ENCODE measurements around the gene ATP1B2.

The ATP1B2 gene

GRCh38 chr17:7626956-7627249 is 23.8 kb upstream of the ATP1B2 start:
- no peak for DNase-seq (ENCODE audit: extremely low read depth, low read depth)
- no peak for TF ChIP-seq CTCF (IDR thresholded peaks at IDR 0.05; ENCODE audit: low read depth, low read length, missing control alignments)
- H3K4me3 ChIP-seq (replicated peaks; ENCODE audit: low read depth, low read length): peak overlapping the region; percentile 68

GRCh38 chr17:7627250-7628121 is 23.2 kb upstream of the ATP1B2 start, which contains the start of gene SAT2:
TSS of gene SAT2 (minus strand) at chr17:7627821. CDS start at chr17:7627635, 186 bp downstream.
- TF ChIP-seq CTCF (IDR thresholded peaks at IDR 0.05; ENCODE audit: low read depth, low read length, missing control alignments): no peak
- peak; percentile 78 for DNase-seq (ENCODE audit: extremely low read depth, low read depth)
- peak within 1 kb of the TSS; percentile 68 for H3K4me3 ChIP-seq (replicated peaks; ENCODE audit: low read depth, low read length)

GRCh38 chr17:7629939-7630571 is 20.7 kb upstream of the ATP1B2 start, which contains the start of gene SHBG:
TSS of gene SHBG (plus strand) at chr17:7630135. CDS start at chr17:7630173, 38 bp downstream.
- no peak for TF ChIP-seq CTCF (IDR thresholded peaks at IDR 0.05; ENCODE audit: low read depth, low read length, missing control alignments)
- no peak within 1 kb of the TSS for H3K4me3 ChIP-seq (replicated peaks; ENCODE audit: low read depth, low read length)
- no peak for DNase-seq (ENCODE audit: extremely low read depth, low read depth)

GRCh38 chr17:7631398-7632380 is 19.0 kb upstream of the ATP1B2 start:
- DNase-seq (ENCODE audit: extremely low read depth, low read depth): no peak
- no peak for TF ChIP-seq CTCF (IDR thresholded peaks at IDR 0.05; ENCODE audit: low read depth, low read length, missing control alignments)
- no peak overlapping the region for H3K4me3 ChIP-seq (replicated peaks; ENCODE audit: low read depth, low read length)

GRCh38 chr17:7632492-7632894 is 18.2 kb upstream of the ATP1B2 start:
- peak; percentile 53 for TF ChIP-seq CTCF (IDR thresholded peaks at IDR 0.05; ENCODE audit: low read depth, low read length, missing control alignments)
- no peak for DNase-seq (ENCODE audit: extremely low read depth, low read depth)
- H3K4me3 ChIP-seq (replicated peaks; ENCODE audit: low read depth, low read length): no peak overlapping the region

GRCh38 chr17:7633093-7633492 is 17.6 kb upstream of the ATP1B2 start:
- no peak for TF ChIP-seq CTCF (IDR thresholded peaks at IDR 0.05; ENCODE audit: low read depth, low read length, missing control alignments)
- no peak for DNase-seq (ENCODE audit: extremely low read depth, low read depth)
- H3K4me3 ChIP-seq (replicated peaks; ENCODE audit: low read depth, low read length): no peak overlapping the region
